ENCODE data around the gene CCR7.

GRCh38 chr17:40528692-40529417, 36.4 kb downstream of the CCR7 start:
- no peak for TF ChIP-seq CTCF (IDR thresholded peaks at IDR 0.05 in 8 of 11, conservative IDR thresholded peaks at IDR 0.05 in 3 of 11)
- no peak for TF ChIP-seq POLR2A (IDR thresholded peaks at IDR 0.05)

All from spleen (tissue), 7 donors.